Fibroblast of skin of right biceps (primary cell): ENCODE measurements around the gene BMP8B.
"Not testable (repeated sequence)": the region's sequence is repeated elsewhere in the genome, so short reads cannot be mapped to it uniquely, and the experiment has no call there.

Source experiments
- DNase-seq: peaks from one replicate; pipeline ENCODE4 v3.0.0-alpha.2; 2013

BMP8B gene

GRCh38 chr1:39808784-39809517 lies 20.3 kb upstream of the BMP8B start:
- peak; percentile 29 for DNase-seq

- no peak for DNase-seq
These were observed 16.7 kb upstream of the BMP8B start for GRCh38 chr1:39805385-39805784.

GRCh38 chr1:39802496-39803260 lies 14.0 kb upstream of the BMP8B start:
- no peak for DNase-seq

GRCh38 chr1:39800471-39800835 lies 11.8 kb upstream of the BMP8B start:
- DNase-seq: no peak

GRCh38 chr1:39799770-39800470 lies 11.3 kb upstream of the BMP8B start:
- DNase-seq: peak; percentile 82

- DNase-seq: peak; percentile 68
These were observed 10.4 kb upstream of the BMP8B start for GRCh38 chr1:39798859-39799769.

- no peak for DNase-seq
These were observed 7.0 kb upstream of the BMP8B start for GRCh38 chr1:39795651-39796050.

GRCh38 chr1:39791838-39792237 lies 3.2 kb upstream of the BMP8B start:
- DNase-seq: no peak

- no peak for DNase-seq
These were observed 976 bp upstream of the BMP8B start for GRCh38 chr1:39789571-39790110.

GRCh38 chr1:39788426-39788757 lies 273 bp downstream of the BMP8B start:
- no peak for DNase-seq

- DNase-seq: not testable (repeated sequence)
These were observed 701 bp downstream of the BMP8B start for GRCh38 chr1:39787964-39788363.

- DNase-seq: no peak
These were observed 1.2 kb downstream of the BMP8B start for GRCh38 chr1:39787468-39787867.

GRCh38 chr1:39787108-39787375 lies 1.6 kb downstream of the BMP8B start:
- DNase-seq: not testable (repeated sequence)

- DNase-seq: not testable (repeated sequence)
These were observed 2.2 kb downstream of the BMP8B start for GRCh38 chr1:39786303-39787107.

- DNase-seq: not testable (repeated sequence)
These were observed 6.0 kb downstream of the BMP8B start for GRCh38 chr1:39782685-39783084.

- DNase-seq: no peak
These were observed 6.6 kb downstream of the BMP8B start for GRCh38 chr1:39782103-39782502.

GRCh38 chr1:39781349-39781715 lies 7.3 kb downstream of the BMP8B start:
- DNase-seq: no peak

- no peak for DNase-seq
These were observed 8.8 kb downstream of the BMP8B start for GRCh38 chr1:39779821-39780220.

- DNase-seq: no peak
These were observed 9.5 kb downstream of the BMP8B start for GRCh38 chr1:39779137-39779536.

GRCh38 chr1:39778463-39779099 lies 10.1 kb downstream of the BMP8B start:
- not testable (repeated sequence) for DNase-seq

GRCh38 chr1:39777896-39778295 lies 10.8 kb downstream of the BMP8B start:
- DNase-seq: not testable (repeated sequence)
